T follicular helper cell (primary cell): ENCODE results near the gene CDC5L.

ENCODE experiments used
- DNase-seq: peaks from one replicate; pipeline ENCODE4 v3.0.0-alpha.2; 2020; ENCODE audit warnings: low read depth

CDC5L gene

DNA sequence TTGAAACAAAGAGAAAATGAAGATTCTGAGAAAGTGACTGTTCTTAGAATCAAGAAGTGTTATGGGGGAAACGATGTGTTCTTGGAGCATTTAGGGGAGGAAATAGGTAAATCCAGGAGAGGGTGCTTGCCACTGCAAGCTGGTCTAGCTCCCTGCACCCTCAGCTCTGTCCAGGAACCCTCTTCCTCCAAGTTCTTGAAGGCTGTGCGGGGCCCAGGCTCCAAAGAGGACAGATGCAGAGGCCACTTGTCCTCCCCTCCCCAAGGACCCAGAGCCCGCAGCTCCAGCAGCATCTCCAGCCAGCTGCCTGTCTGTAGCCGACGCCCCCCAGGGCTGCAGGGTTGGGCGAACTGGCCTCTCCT is 87.9 kb downstream of the CDC5L start:
- no peak for DNase-seq

DNA sequence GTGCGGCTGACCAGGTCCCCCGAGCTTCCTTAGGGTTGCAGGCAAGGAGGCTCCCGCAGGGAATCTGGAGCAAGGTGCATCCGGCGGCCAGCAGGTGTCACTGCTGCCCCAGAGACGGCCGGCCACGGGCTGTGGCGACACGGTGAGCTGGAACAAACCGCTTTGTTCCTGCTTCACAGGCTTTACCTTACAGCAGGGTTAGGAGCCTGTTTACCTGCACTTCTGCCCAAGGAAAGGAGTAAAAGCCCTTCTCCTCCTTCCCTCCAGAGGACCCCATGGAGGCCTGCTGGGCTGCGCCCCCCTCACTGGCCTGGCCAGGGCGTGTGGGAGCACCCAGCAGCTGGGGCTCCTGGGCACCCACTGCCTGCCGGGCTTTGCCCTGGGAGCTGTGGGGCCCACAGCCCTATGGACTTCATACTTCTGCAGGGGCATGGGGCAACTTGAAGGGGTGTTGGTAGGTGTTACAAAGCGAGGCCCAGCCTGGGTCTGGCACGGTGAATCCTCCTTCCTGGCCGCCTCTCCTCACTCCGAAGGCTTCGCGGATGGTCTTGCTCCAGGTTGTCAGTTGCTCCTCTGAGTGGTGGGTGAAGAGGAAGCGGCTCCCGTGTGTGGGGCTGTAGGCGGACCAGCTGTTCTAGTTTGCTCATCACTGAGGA is 88.4 kb downstream of the CDC5L start:
- peak; percentile 46 for DNase-seq

DNA sequence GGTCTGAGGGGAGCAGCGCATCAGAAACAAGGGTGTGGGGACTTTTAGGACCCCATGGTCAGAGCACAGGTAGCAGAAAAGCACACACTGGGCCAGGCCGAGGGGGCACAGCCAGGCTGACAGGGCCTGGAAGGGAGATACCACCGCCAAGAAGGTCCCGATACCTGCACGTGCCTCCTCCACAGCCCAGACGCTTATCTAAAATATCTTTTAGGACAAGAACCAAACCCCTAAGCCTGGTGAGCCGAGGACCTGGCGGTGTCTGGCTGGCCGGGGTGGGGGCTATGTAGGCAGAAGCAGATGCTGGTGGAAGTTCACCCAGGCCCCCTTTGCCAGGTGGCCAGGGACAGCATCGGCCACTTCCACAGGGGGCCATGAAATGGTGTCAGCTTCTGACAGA is 89.3 kb downstream of the CDC5L start:
- DNase-seq: no peak

GRCh38 chr6:44477293-44477894 is 89.9 kb downstream of the CDC5L start:
- no peak for DNase-seq

DNA sequence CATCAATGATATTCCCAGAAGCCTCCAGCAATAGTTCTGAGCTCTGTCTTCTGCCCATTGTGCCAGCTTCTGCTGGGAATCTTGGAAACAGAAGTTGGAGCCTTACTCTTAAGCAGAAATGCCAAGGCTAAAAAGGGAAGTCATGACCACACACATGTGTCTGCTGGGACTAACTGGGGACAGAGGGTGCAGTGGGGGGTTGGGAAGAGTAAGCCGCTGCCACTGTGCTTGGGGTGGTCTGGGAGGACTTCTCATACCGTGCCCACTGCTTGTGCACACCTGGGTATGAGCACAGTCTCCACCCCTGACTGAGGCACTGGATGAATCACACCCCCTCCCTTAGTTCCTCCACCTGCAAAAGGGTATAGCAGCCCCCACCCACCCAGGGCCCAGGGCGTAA is 90.7 kb downstream of the CDC5L start:
- no peak for DNase-seq

DNA sequence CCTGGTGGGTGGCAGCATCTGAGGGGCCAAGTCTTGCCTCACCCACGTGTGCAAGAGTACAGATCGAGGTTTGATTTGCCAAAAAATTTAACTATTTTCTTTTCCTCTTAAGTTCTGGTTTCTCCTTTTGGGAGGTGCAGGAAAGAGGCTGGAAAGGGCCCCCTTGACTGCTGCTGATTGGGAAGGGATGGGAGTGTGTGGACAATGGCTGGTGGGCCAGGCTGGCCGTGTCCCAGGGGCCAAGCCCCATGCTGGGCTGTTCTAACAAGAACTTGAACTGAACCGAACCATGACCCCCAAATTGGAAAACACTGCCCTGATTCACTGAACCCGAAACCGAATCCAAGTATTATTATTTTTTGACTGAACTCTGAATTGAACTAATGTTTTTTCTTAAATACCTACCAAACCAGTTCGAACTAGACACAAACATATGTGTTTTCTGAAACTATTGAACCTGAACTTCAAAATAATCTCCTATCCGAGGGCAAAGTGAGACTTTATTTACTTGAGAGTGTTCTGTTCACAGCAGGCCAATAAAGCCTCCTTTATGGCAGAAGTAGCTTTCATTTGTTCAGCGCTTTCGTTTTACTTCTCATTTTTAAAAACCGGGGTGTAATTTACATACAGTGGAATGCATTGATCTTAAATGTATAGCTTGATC is 91.2 kb downstream of the CDC5L start:
- no peak for DNase-seq

- DNase-seq: no peak
These were observed 92.6 kb downstream of the CDC5L start for GRCh38 chr6:44480097-44480541.

GRCh38 chr6:44481056-44481455 is 93.5 kb downstream of the CDC5L start:
- no peak for DNase-seq

DNA sequence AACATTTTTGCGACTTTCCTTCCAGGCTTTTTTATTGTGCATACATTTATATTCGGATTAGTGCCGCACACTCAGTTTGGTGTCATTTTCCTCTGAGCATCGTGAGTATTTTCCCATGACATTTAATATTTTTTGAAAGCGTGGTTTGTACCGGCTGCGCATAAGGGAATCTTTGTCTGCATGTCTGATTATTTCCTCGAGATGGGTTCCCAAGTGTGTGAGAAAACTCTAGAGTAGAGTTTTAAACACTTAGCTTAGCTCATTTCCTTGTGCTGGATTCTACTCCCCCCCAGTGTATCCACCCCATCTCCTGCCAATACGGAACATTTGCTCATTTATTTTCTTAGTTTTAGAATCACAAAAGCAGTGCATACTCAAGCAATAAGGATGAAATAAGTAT is 94.3 kb downstream of the CDC5L start:
- no peak for DNase-seq

DNA sequence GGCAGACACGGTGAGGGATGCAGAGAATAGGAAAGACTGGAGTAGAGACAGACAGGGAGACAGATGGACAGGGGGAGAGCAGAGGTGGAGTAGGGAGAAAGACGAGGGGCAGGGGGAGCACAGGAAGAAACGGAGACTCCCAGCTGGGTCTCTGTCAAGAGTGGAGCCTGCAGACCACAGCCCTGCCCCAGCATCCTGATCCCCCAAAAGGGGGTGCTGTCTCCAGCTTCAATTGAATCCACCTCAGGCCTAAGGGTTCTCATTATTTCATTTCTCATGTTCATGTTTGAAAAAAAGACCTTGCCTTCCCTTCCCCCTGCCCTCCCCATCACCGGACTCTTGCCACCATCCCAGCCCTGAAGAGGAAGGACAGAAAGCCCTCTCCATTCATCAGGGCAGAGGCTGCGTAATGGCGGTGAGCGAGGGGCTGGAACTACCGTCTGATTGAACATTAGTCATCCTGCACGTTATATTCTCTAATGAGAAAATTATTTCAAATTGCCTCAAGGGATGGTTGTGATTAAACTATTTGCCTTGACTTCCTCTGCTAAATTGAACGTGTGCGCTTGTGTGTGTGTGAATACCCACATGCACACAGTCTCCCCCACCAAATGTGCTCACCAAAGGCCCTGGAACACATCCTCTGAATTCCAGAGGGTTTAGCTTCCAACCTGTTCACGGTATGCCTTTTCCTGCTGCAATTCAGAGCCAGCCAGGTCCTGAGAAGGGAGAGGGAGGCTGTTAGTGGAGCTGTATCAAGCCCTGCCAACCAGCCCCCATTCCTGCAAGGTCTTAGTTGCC is 98.3 kb downstream of the CDC5L start:
- DNase-seq: no peak

GRCh38 chr6:44487002-44487401 is 99.5 kb downstream of the CDC5L start:
- DNase-seq: no peak

GRCh38 chr6:44487586-44487985 is 100.1 kb downstream of the CDC5L start:
- no peak for DNase-seq

GRCh38 chr6:44489910-44490604 is 102.6 kb downstream of the CDC5L start:
- DNase-seq: no peak

- no peak for DNase-seq
These were observed 105.6 kb downstream of the CDC5L start for GRCh38 chr6:44493132-44493531.

DNA sequence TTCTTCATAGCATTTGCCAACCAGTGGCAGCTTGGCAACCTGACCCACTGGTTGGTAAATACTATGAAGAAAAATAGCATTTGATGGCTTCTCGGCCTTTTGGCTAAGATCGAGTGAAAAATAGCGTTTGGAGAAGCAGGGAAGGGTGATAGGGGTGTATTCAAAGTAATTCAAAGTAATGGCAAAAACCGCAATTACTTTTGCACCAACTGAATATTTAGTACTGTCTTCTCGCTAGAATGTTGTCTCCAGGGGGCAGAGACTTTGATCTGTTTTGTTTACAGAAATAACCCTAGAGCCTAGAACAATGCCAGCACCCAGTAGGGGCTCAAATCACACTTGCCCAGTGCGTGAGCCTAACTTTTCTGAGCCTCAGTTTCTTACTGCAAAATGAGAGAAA is 106.1 kb downstream of the CDC5L start:
- DNase-seq: no peak

DNA sequence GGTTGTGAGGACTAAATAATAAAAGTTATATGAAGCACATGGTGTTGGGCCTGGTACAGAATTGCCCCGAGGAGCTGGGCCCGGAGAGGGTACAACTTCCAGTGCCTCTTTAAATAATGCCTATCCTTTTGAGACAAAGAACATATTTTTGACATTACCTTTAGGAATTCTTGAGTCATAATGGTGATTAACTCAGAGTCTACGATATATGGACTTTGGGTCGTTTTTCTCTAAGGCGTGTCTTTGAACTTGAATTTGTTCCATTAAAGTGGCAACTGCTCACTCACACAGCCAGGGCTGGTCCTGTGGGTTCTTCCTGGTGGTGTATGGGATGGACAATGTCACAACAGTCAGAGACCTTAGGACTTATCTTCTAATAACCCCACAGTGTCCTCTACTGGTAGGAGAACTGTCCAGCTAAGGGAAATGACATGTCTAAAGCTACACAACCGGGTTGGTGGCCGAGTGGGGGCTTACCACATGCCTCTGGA is 106.5 kb downstream of the CDC5L start:
- DNase-seq: no peak

DNA sequence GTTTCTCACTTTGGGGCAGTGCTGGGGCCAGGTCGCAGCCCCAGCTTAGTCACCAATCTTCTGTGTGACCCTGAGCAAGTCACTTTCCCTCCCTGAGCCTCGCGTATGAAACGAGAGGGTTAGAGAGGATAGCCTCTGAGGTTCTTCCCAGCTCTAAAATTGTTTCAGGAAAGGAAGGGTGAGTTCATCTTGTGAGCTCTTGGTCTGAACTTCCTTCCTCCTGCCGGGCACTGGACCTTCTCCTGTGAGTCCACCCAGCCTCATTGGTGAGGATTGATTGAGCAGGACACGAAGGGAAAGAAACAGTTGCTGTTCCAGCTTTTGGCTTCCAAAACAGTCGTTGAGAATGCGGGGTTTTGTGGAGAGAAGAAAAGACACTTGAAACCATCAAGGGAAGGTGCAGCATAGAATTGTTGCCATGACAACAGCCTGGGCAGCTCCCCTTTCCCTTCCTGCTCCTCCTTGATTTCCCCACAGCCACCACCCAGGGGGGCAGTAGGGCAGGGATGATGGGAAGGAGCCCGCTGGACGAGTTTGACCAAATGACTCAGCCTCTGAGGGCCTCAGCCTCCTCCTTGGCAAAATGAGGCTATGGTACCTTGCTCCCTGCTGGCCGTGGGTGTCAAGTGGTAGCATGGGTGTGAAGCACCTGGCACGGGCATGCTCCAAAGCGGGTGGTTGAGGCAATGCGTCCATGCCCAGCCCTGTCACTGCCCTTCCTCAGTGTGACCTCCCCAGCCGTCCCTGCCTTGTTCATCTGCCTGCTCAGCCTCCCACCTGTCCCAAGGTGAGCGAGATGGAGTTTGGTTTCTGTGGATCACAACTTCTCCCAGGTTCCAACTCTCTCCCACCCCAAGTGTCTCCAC is 107.8 kb downstream of the CDC5L start:
- no peak for DNase-seq

DNA sequence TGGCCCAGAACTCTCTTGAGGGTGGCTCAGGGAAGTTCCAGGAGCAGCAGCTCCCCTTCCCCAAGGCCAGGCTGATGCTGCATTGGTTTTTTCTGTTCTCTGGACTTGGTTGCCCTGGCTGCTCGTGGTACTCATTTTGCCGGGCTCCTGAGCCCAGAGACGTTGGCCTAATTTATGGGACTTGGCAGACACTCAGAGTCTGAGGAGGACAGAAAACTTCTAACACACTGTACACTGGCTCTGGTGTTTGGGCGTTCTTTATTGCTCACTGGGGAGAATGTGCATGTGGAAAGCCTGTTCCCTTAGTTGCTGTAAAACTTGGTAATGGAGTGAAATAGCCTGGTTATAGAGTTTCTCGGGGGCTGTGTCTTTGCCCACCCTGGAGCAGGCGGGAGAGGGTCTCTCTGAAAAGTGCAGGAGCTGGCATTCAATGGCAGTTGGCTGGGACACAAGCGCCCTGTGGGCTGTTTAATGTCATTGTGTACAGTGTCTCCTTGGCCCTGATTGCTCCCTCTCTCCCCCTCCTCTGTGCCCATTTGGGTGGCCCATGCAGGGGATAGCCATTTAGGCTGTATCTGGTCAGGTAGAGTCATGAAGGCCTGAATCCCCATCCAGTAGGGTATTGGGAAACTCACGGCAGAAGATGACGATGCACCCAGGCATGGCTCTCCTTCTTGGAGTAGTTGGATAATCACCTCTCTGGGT is 109.3 kb downstream of the CDC5L start:
- no peak for DNase-seq

GRCh38 chr6:44497807-44498206 is 110.3 kb downstream of the CDC5L start:
- no peak for DNase-seq

DNA sequence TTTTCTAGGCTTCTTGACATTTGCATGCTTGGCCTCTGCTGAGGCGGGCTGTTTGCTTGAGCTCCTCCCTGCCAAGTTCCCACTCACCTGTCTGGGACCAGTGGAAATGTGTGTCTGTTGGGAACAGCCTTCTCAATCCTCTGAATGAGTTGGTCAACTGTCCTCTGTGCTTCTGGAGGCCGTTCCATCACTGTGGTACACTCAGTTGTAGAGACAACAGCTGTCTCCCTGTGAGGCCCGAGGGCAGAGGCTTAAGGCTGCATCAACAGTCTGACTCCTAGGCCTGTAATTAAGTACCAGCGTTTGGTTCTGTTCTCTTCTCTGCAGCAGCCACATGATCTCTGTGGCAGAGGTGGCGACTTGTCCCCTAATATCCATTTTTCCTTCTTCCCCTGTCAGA is 110.9 kb downstream of the CDC5L start:
- DNase-seq: no peak
